Stimulated activated CD8-positive, alpha-beta memory T cell treated with anti-CD3 and anti-CD28 coated beads, Interleukin-2, amount 100 ng/mL, for 1 hour (primary cell): ENCODE measurements around the gene YIF1A.

Experiments
- DNase-seq, 2 donors: peaks; one replicate each; pipeline ENCODE4 v3.0.0-alpha.2; 2020; ENCODE audit warnings: low read depth in 2 of 2

The YIF1A gene

DNA sequence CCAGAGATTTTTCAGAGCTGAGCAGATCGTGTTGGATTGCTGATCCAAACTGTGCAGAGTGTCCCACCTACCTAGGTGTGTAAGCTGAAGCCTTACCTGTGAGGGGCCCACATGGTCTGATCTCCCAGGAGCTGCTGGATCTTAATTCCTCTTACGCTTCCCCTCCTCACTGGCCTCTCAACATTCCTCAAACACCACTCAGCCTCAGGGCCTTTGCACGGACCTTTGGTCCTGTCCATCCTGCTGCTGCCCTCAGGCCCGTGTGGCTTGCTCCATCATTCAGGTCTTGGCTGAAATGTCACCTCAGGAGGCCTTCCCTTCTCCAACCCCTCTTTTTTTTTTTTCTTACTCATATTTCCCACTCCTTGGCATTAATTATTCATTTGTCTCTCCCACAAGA is 41.6 kb downstream of the YIF1A start:
- no peak for DNase-seq

DNA sequence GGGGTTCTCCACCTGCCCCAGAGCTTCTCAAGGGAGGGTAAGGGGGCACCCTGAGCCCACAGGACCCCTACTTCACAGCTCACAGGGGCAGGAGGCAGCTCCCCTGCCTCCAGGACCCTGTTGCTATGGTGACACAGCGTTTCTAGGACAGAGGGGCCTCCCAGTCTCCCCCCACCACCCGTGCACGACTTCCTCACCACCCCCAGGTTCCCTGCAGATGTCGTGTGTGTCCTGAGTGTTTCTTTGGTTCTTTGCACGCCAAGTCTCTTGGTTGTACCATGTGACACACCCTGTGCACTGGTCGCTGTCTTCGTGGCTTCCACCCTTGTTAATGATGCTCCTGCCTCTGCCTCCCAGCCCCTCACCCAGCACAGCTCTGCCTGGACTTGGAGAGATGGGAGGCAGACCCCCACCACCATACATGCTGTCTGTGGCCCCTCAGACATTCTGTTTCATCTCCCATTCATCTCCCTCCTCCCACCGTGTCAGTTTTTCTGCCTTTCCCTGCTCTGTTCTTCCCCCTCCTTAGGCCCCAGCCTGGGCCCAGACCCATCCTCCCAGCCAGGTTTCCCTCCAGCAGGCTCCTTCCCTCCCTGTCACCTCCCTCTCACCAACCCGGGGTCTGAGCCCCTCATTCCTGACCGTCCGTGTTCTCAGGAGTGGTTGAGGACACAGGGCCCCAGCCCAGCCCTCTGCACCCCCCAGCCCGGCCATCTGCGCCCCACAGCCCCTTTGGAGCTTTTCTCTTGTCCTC is 45.0 kb downstream of the YIF1A start:
- DNase-seq = no peak

- DNase-seq = no peak
Observed at GRCh38 chr11:66242095-66242765, 46.7 kb downstream of the YIF1A start.

DNA sequence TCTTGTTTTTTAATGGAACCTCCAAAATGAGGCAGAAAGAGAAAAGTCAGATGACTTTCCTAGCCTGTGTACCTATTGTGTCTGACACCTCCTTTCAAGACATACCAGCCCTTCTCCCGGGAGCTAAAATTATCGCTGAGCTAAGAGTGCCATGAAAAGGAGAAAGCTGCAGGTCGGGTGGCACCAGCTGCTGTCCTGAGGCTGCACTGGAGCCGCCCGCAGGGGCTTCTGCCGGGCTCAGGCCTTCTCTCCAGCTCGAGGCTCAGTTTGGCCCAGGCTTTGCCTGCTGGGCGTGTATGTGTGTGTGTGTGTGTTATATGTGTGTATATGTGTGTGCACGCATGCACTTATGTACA is 48.2 kb downstream of the YIF1A start:
- no peak for DNase-seq

- no peak for DNase-seq
Observed at GRCh38 chr11:66239998-66240780, 48.8 kb downstream of the YIF1A start.

DNA sequence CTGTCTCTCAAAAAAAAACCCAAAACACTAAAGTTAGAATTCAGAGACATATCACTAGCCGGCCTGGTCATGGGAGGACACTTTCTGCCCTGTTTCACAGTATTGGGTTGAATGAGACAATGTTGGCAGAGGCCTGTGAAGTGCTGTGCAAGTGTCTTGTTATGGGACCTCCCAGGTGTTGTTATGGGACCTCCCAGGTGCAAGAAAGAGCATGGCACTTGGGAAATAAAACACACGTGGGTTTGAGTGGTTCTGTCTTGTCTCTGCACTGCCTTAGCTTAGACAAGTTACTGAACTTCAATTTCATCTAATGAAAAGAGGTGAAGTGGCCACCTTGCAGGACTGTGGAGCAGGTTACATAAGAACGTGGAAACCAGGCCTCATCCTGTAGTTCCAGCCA is 49.4 kb downstream of the YIF1A start:
- DNase-seq = no peak

DNA sequence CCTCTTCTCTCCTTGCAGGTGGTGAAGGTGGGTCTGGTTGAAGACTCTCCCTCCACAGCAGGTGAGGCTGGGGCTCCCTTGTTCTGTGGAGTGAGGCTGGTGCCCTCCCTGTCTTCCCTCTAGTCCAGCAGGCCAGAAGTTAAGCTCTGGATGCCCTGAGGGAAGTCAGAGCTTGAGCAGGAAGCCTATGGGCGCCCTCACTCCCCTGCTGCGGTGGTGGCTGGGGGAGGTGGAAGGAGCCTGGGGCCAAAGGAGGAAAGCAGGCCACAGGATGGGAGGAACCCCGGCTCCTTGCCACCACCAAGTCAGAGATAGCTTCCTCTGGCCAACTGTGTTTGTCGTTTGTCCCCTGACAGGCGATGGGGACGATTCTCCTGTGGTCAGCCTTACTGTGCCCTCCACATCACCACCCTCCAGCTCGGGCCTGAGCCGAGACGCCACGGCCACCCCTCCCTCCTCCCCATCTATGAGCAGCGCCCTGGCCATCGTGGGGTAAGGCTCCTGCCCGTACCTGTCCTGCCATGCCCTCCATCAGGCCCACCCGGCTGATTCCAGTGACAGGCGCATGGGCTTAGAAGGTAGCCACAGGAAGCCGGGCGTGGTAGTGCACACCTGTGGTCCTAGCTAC is 50.0 kb downstream of the YIF1A start:
- DNase-seq = no peak

DNA sequence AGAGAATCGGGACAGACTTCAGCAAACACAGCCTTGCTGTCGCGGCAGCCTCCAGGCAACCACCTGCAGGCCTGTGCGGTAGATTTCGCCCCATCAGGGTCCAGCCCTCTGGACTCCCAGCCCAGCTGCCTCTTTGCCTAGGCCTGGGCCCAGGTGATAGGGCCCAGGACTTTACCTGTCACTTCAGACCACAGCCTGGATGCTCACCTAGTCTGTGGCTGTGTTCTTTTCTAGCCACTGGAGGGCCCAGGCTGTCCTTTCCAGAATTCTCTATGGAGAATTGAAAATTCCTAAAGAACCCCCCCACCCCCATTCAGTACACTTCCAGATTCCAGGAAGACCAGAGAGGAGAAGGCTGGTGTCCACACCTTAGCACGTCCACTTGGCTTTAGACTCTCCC is 51.1 kb downstream of the YIF1A start:
- no peak for DNase-seq

DNA sequence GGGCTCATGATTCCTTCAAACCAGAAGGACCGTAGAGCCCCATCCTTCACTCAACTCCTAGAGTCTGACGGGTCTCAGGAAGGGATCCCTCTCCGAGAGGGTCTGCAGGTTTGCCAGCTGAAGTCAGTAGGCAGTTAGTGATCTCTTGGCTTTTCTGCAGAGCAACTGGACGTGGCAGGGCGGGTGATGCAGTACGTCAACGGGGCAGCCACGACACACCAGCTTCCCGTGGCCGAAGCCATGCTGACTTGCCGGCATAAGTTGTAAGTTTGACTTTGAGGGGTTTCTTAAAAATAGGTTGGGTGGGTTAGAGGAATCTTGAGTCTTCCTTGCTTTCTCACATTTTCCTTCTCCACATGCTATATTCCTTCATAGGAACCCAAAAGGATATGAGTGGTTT is 53.8 kb downstream of the YIF1A start:
- no peak for DNase-seq
